Keratinocyte (primary cell): ENCODE data around the gene TGDS. TPM values are rescaled to one million over a fixed set of nuclear protein-coding genes. Genes with fewer than 3 reads are reported as not detected.

Source experiments
- DNase-seq: peaks from one replicate; pipeline ENCODE4 v3.0.0-alpha.2; 2011; ENCODE audit warnings: low read depth, missing footprints, low spot score
- FAIRE-seq: peaks from 2 replicates; lab custom pipeline; 2011; peaks lifted over from hg19 to GRCh38; lab: Jason Lieb, UNC
- H2AFZ ChIP-seq: 2 replicates; pipeline ENCODE4 v1.6.0; 2012; ENCODE audit warnings: low read length, control low read depth, inconsistent platforms; ENCODE audit not compliant: control insufficient read depth
- H3K27ac ChIP-seq: 2 replicates; pipeline ENCODE4 v1.5.1; 2011; ENCODE audit warnings: low read length; ENCODE audit not compliant: control insufficient read depth, insufficient read depth
- H3K27me3 ChIP-seq: 3 replicates; pipeline ENCODE4 v1.6.0; 2011; ENCODE audit warnings: low read length; ENCODE audit not compliant: control insufficient read depth, insufficient read depth; ENCODE audit errors: extremely low read depth
- H3K36me3 ChIP-seq, 2 experiments: 2 replicates in 1 of 2; 3 replicates in 1 of 2; pipeline ENCODE4 v1.5.1; 2011; ENCODE audit warnings: low read length in 2 of 2, mild to moderate bottlenecking in 1 of 2; ENCODE audit not compliant: control insufficient read depth in 2 of 2, insufficient read depth in 2 of 2; ENCODE audit errors: extremely low read depth in 1 of 2
- H3K4me1 ChIP-seq: 3 replicates; pipeline ENCODE4 v1.5.1; 2011; ENCODE audit warnings: low read length; ENCODE audit not compliant: control insufficient read depth, insufficient read depth; ENCODE audit errors: extremely low read depth
- H3K4me2 ChIP-seq: 3 replicates; pipeline ENCODE4 v1.6.0; 2011; ENCODE audit warnings: low read depth, low read length; ENCODE audit not compliant: control insufficient read depth, insufficient read depth; ENCODE audit errors: extremely low read depth
- H3K4me3 ChIP-seq, 3 experiments: fragments of 200-600 bp in 1 of 3; sonication (generic) in 1 of 3; 2 replicates in 2 of 3; 3 replicates in 1 of 3; pipeline ENCODE4 v1.5.1; 2011 to 2016; ENCODE audit warnings: low read length in 3 of 3, mild to moderate bottlenecking in 3 of 3, control low read depth in 2 of 3, inconsistent platforms in 1 of 3, low read depth in 1 of 3, mixed read lengths in 1 of 3, mixed run types in 1 of 3, moderate library complexity in 1 of 3; ENCODE audit not compliant: control insufficient read depth in 2 of 3, insufficient read depth in 2 of 3; ENCODE audit errors: extremely low read depth in 1 of 3
- H3K79me2 ChIP-seq: 2 replicates; pipeline ENCODE4 v1.6.0; 2012; ENCODE audit warnings: low read length; ENCODE audit not compliant: control insufficient read depth, insufficient read depth
- H3K9ac ChIP-seq: 3 replicates; pipeline ENCODE4 v1.6.0; 2011; ENCODE audit warnings: low read length; ENCODE audit not compliant: control insufficient read depth, insufficient read depth; ENCODE audit errors: extremely low read depth
- H3K9me1 ChIP-seq: 3 replicates; pipeline ENCODE4 v1.6.0; 2011; ENCODE audit warnings: low read length; ENCODE audit not compliant: control insufficient read depth, insufficient read depth; ENCODE audit errors: extremely low read depth
- H3K9me3 ChIP-seq: 2 replicates; pipeline ENCODE4 v1.5.1; 2012; ENCODE audit warnings: low read depth, low read length; ENCODE audit not compliant: control insufficient read depth
- H4K20me1 ChIP-seq: 3 replicates; pipeline ENCODE4 v1.6.0; 2011; ENCODE audit warnings: low read length; ENCODE audit not compliant: control insufficient read depth, insufficient read depth; ENCODE audit errors: extremely low read depth
- EZH2 ChIP-seq: IDR thresholded peaks from one replicate; pipeline ENCODE4 v1.6.1; 2012; ENCODE audit warnings: inconsistent platforms, mild to moderate bottlenecking, low read length, moderate library complexity
- dilution Hi-C: fragments of 300-500 bp; cut with MboI; formaldehyde crosslinking; loops from one replicate; pipeline ENCODE4 v1.7.0; 2020; ENCODE audit warnings: low sequenced_read_pairs; ENCODE audit not compliant: extremely low pct_ligation_motif_present
- polyA plus RNA-seq, 5 experiments: library from polyadenylated mRNA; depleted of rRNA in 3 of 5; stranded (reverse) in 3 of 5; stranded (forward) in 1 of 5; unstranded in 1 of 5; fragments of >200 nt; gene quantifications; 1 replicate in 1 of 5; 2 replicates in 3 of 5; 3 replicates in 1 of 5; pipeline versions ENCODE4 v1.2.1 to v1.2.3, GENCODE V29; 2011 to 2012; ENCODE audit warnings: missing spikeins in 2 of 5, low read depth in 1 of 5, low replicate concordance in 1 of 5
- TF ChIP-seq, protein P1 (sequence below), 3 experiments: IDR thresholded peaks in 1 of 3; conservative IDR thresholded peaks in 1 of 3; optimal IDR thresholded peaks in 1 of 3; 2 replicates in 2 of 3; 3 replicates in 1 of 3; pipeline versions ENCODE3 to v1.5.1; 2011; ENCODE audit warnings: low read length in 3 of 3, mild to moderate bottlenecking in 3 of 3, moderate library complexity in 2 of 3, control low read depth in 1 of 3, inconsistent platforms in 1 of 3; ENCODE audit not compliant: insufficient read depth in 2 of 3; ENCODE audit errors: extremely low read depth in 1 of 3

Gene TGDS
- polyA plus RNA-seq, 1 donor (not counting 4 experiments of a cell fraction or from before 2014, with no cell fraction given), result 19.4 TPM

GRCh38 chr13:94552095-94552494, 43.9 kb downstream of the TGDS start:
- no peak for FAIRE-seq
- dilution Hi-C loops, result no loop called here
- no peak for TF ChIP-seq EZH2
- TF ChIP-seq, protein P1, sequence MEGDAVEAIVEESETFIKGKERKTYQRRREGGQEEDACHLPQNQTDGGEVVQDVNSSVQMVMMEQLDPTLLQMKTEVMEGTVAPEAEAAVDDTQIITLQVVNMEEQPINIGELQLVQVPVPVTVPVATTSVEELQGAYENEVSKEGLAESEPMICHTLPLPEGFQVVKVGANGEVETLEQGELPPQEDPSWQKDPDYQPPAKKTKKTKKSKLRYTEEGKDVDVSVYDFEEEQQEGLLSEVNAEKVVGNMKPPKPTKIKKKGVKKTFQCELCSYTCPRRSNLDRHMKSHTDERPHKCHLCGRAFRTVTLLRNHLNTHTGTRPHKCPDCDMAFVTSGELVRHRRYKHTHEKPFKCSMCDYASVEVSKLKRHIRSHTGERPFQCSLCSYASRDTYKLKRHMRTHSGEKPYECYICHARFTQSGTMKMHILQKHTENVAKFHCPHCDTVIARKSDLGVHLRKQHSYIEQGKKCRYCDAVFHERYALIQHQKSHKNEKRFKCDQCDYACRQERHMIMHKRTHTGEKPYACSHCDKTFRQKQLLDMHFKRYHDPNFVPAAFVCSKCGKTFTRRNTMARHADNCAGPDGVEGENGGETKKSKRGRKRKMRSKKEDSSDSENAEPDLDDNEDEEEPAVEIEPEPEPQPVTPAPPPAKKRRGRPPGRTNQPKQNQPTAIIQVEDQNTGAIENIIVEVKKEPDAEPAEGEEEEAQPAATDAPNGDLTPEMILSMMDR (optimal IDR thresholded peaks at IDR 0.05 in 1 of 3, IDR thresholded peaks at IDR 0.05 in 1 of 3, conservative IDR thresholded peaks at IDR 0.05 in 1 of 3; ENCODE audit: extremely low read depth in 1 of 3, insufficient read depth in 2 of 3, low read length in 3 of 3), result no peak

GRCh38 chr13:94550062-94550738, 45.8 kb downstream of the TGDS start:
- dilution Hi-C loops, result no loop called here

More at GRCh38 chr13:94552095-94552494, 43.9 kb downstream of the TGDS start:
- no peak for DNase-seq
- H3K9ac ChIP-seq, result no peak overlapping the region
- peaks cover 10% of the 10 kb centered on the region for H3K4me1 ChIP-seq
- no peak overlapping the region for H2AFZ ChIP-seq
- no peaks in the 10 kb centered on the region for H3K79me2 ChIP-seq
- H3K27ac ChIP-seq, result no peak overlapping the region
- H4K20me1 ChIP-seq, result no peaks in the 10 kb centered on the region
- H3K9me1 ChIP-seq, result peaks cover 3% of the 10 kb centered on the region
- no peaks in the 10 kb centered on the region for H3K36me3 ChIP-seq
- no peak overlapping the region for H3K4me2 ChIP-seq
- H3K27me3 ChIP-seq, result no peaks in the 10 kb centered on the region
- H3K4me3 ChIP-seq, result no peak overlapping the region
- H3K9me3 ChIP-seq, result no peaks in the 10 kb centered on the region

More at GRCh38 chr13:94550062-94550738, 45.8 kb downstream of the TGDS start:
- Histone ChIP-seq H3K27me3 (no peaks in the 10 kb centered on the region), H3K4me2 (peak overlapping the region; percentile 96), H3K27ac (peak overlapping the region; percentile 81), H3K9me3 (no peaks in the 10 kb centered on the region), H3K9me1 (peaks cover 3% of the 10 kb centered on the region), H3K36me3 (no peaks in the 10 kb centered on the region), H3K9ac (peak overlapping the region; percentile 86), H2AFZ (peak overlapping the region; percentile 99), H4K20me1 (no peaks in the 10 kb centered on the region), H3K79me2 (no peaks in the 10 kb centered on the region), H3K4me3 (peak overlapping the region; percentile 53 to 81 (median 81)), H3K4me1 (peaks cover 10% of the 10 kb centered on the region)
- TF ChIP-seq, protein P1 (optimal IDR thresholded peaks at IDR 0.05 in 1 of 3, IDR thresholded peaks at IDR 0.05 in 1 of 3, conservative IDR thresholded peaks at IDR 0.05 in 1 of 3; ENCODE audit: extremely low read depth in 1 of 3, insufficient read depth in 2 of 3, low read length in 3 of 3), result no peak
- no peak for TF ChIP-seq EZH2
- DNase-seq (peak; percentile 32), FAIRE-seq (peak; percentile 80)
